NCI-H146 treated with DMSO at 0.1 percent for 48 hours (cell line): ENCODE measurements around the gene SAMD14.

ENCODE experiments used
- DNase-seq: peaks from one replicate; lab custom pipeline; 2025; ENCODE audit not compliant: unreplicated experiment; lab: John Stamatoyannopoulos, UW

The SAMD14 gene

GRCh38 chr17:50148226-50149090 lies 18.5 kb upstream of the SAMD14 start:
- no peak for DNase-seq

GRCh38 chr17:50147841-50148225 lies 17.9 kb upstream of the SAMD14 start:
- no peak for DNase-seq

- no peak for DNase-seq
Observed at GRCh38 chr17:50146927-50147665, 17.1 kb upstream of the SAMD14 start.

GRCh38 chr17:50146230-50146926 lies 16.4 kb upstream of the SAMD14 start:
- no peak for DNase-seq

- DNase-seq = no peak
Observed at GRCh38 chr17:50145532-50146229, 15.7 kb upstream of the SAMD14 start.

GRCh38 chr17:50144845-50145531 lies 15.0 kb upstream of the SAMD14 start:
- no peak for DNase-seq

- DNase-seq = no peak
Observed at GRCh38 chr17:50144355-50144754, 14.4 kb upstream of the SAMD14 start.

- no peak for DNase-seq
Observed at GRCh38 chr17:50143461-50144176, 13.7 kb upstream of the SAMD14 start.

GRCh38 chr17:50141745-50142110 lies 11.8 kb upstream of the SAMD14 start:
- no peak for DNase-seq

- no peak for DNase-seq
Observed at GRCh38 chr17:50141026-50141744, 11.2 kb upstream of the SAMD14 start.

GRCh38 chr17:50139950-50140885 lies 10.3 kb upstream of the SAMD14 start:
- DNase-seq = peak; percentile 13

GRCh38 chr17:50139185-50139783 lies 9.3 kb upstream of the SAMD14 start:
- DNase-seq = no peak

GRCh38 chr17:50137042-50137441 lies 7.1 kb upstream of the SAMD14 start:
- DNase-seq = no peak

GRCh38 chr17:50136096-50136687 lies 6.2 kb upstream of the SAMD14 start:
- no peak for DNase-seq

GRCh38 chr17:50135316-50136095 lies 5.5 kb upstream of the SAMD14 start:
- no peak for DNase-seq

GRCh38 chr17:50134206-50135110 lies 4.5 kb upstream of the SAMD14 start:
- no peak for DNase-seq
